HepG2 (cell line): ENCODE measurements around the gene PRRT2. TPM values are rescaled to one million over a fixed set of nuclear protein-coding genes. Genes with fewer than 3 reads are reported as not detected.
A peak's percentile ranks its signal among the peaks of the same experiment; 100 is the strongest.

ENCODE experiments used
- ATM ChIP-seq: fragments of 450-650 bp; IDR thresholded peaks from 2 replicates; pipeline ENCODE4 v1.7.1; 2017; ENCODE audit warnings: mild to moderate bottlenecking, borderline replicate concordance
- DNMT1 ChIP-seq: sonication (generic); formaldehyde crosslinking; IDR thresholded peaks from 2 replicates; pipeline ENCODE4 v1.5.1; 2020; ENCODE audit warnings: mild to moderate bottlenecking, missing genetic modification reagents
- E2F2 ChIP-seq: sonication (generic); formaldehyde crosslinking; IDR thresholded peaks from 2 replicates; pipeline ENCODE4 v1.4.0; 2020; ENCODE audit warnings: missing genetic modification reagents, borderline replicate concordance
- HINFP ChIP-seq: sonication (generic); formaldehyde crosslinking; IDR thresholded peaks from 2 replicates; pipeline ENCODE4 v1.4.0; 2020; ENCODE audit warnings: low read depth, mild to moderate bottlenecking, missing genetic modification reagents
- NCOA5 ChIP-seq: sonication (generic); formaldehyde crosslinking; IDR thresholded peaks from 2 replicates; pipeline ENCODE4 v1.4.0; 2020; ENCODE audit warnings: missing genetic modification reagents
- NFE2L1 ChIP-seq: sonication (generic); formaldehyde crosslinking; IDR thresholded peaks from 2 replicates; pipeline ENCODE4 v1.4.0; 2020; ENCODE audit warnings: missing genetic modification reagents, mild to moderate bottlenecking, borderline replicate concordance
- NFIB ChIP-seq: sonication (generic); formaldehyde crosslinking; IDR thresholded peaks from 2 replicates; pipeline ENCODE4 v1.9.0; 2021; ENCODE audit warnings: missing genetic modification reagents, mild to moderate bottlenecking, borderline replicate concordance
- NR1H2 ChIP-seq: sonication (generic); formaldehyde crosslinking; IDR thresholded peaks from 2 replicates; pipeline ENCODE4 v1.8.1; 2022; ENCODE audit warnings: low read depth, missing genetic modification reagents, borderline replicate concordance
- RBAK ChIP-seq: sonication (generic); formaldehyde crosslinking; IDR thresholded peaks from 2 replicates; pipeline ENCODE4 v1.5.1; 2020; ENCODE audit warnings: mild to moderate bottlenecking, missing genetic modification reagents
- TAF1 ChIP-seq: sonication (generic); formaldehyde crosslinking; IDR thresholded peaks from 2 replicates; pipeline ENCODE4 v1.4.0; 2020; ENCODE audit warnings: missing genetic modification reagents
- ZFP37 ChIP-seq: sonication (generic); formaldehyde crosslinking; IDR thresholded peaks from 2 replicates; pipeline ENCODE4 v1.4.0; 2020; ENCODE audit warnings: missing genetic modification reagents, borderline replicate concordance
- ZKSCAN1 ChIP-seq: fragments of 150-350 bp; IDR thresholded peaks from 2 replicates; pipeline ENCODE4 v1.6.1; 2014; ENCODE audit warnings: low read length
- ZNF17 ChIP-seq: sonication (generic); formaldehyde crosslinking; IDR thresholded peaks from 2 replicates; pipeline ENCODE4 v1.5.0; 2020; ENCODE audit warnings: mild to moderate bottlenecking, missing genetic modification reagents
- ZNF34 ChIP-seq: sonication (generic); formaldehyde crosslinking; IDR thresholded peaks from 2 replicates; pipeline ENCODE4 v1.4.0; 2020; ENCODE audit warnings: mild to moderate bottlenecking, missing genetic modification reagents, borderline replicate concordance
- ZNF557 ChIP-seq: sonication (generic); formaldehyde crosslinking; IDR thresholded peaks from 2 replicates; pipeline ENCODE4 v1.4.0; 2020; ENCODE audit warnings: missing genetic modification reagents
- ZNF589 ChIP-seq: sonication (generic); formaldehyde crosslinking; conservative IDR thresholded peaks from 2 replicates; pipeline ENCODE4 v1.8.0; 2022; ENCODE audit warnings: mild to moderate bottlenecking, moderate library complexity, missing genetic modification reagents
- ZNF605 ChIP-seq: sonication (generic); formaldehyde crosslinking; IDR thresholded peaks from 2 replicates; pipeline ENCODE4 v1.8.0; 2022; ENCODE audit warnings: mild to moderate bottlenecking, missing genetic modification reagents
- ZNF670 ChIP-seq: sonication (generic); formaldehyde crosslinking; IDR thresholded peaks from 2 replicates; pipeline ENCODE4 v1.8.0; 2022; ENCODE audit warnings: mild to moderate bottlenecking, missing genetic modification reagents, borderline replicate concordance
- ZNF703 ChIP-seq: sonication (generic); formaldehyde crosslinking; IDR thresholded peaks from 2 replicates; pipeline ENCODE4 v1.5.1; 2020; ENCODE audit warnings: missing genetic modification reagents, mild to moderate bottlenecking, moderate library complexity, borderline replicate concordance
- polyA plus RNA-seq, 8 experiments: library from polyadenylated mRNA; depleted of rRNA in 3 of 8; stranded (reverse) in 7 of 8; unstranded in 1 of 8; fragments of >200 nt; fragmentation: Illumina TruSeq in 4 of 8; extraction: Trizol in 4 of 8; gene quantifications; 2 replicates each; pipeline versions ENCODE4 v1.2.1 to v1.2.3, GENCODE V29; 2011 to 2016; ENCODE audit warnings: low read depth in 4 of 8, missing spikeins in 1 of 8, mixed read lengths in 1 of 8; ENCODE audit not compliant: insufficient read depth in 1 of 8
- total RNA-seq, 5 experiments: library from RNA; depleted of rRNA; stranded (reverse); fragments of >200 nt; fragmentation: Illumina TruSeq; extraction: Trizol; gene quantifications; 2 replicates each; pipeline ENCODE4 v1.2.3, GENCODE V29; 2016; ENCODE audit warnings: low read depth in 1 of 5
- TF ChIP-seq, protein P1 (sequence below): sonication (generic); formaldehyde crosslinking; IDR thresholded peaks from 2 replicates; pipeline ENCODE4 v1.4.0; 2020; ENCODE audit warnings: mild to moderate bottlenecking, missing genetic modification reagents

The PRRT2 gene
- total and polyA plus RNA-seq, 2 of the 13 experiments (the other 11 are each of a cell fraction or from before 2014, with no cell fraction given), result 0.51 to 1.1 TPM

GRCh38 chr16:29790183-29790948 lies 21.6 kb upstream of the PRRT2 start, which contains the start of gene KIF22 (continued):
- no peak for TF ChIP-seq NCOA5 (CRISPR knock-in tag)
- TF ChIP-seq ZFP37 (CRISPR knock-in tag), result peak; percentile 85; the same call in 1 of the 2 replicates
- no peak for TF ChIP-seq ZNF34 (CRISPR knock-in tag)
- 0 out of 2 replicates have a peak, but pooled peaks have one; percentile 10 for TF ChIP-seq ZNF605 (CRISPR knock-in tag)
- no peak for TF ChIP-seq ZKSCAN1
- TF ChIP-seq, protein P1, sequence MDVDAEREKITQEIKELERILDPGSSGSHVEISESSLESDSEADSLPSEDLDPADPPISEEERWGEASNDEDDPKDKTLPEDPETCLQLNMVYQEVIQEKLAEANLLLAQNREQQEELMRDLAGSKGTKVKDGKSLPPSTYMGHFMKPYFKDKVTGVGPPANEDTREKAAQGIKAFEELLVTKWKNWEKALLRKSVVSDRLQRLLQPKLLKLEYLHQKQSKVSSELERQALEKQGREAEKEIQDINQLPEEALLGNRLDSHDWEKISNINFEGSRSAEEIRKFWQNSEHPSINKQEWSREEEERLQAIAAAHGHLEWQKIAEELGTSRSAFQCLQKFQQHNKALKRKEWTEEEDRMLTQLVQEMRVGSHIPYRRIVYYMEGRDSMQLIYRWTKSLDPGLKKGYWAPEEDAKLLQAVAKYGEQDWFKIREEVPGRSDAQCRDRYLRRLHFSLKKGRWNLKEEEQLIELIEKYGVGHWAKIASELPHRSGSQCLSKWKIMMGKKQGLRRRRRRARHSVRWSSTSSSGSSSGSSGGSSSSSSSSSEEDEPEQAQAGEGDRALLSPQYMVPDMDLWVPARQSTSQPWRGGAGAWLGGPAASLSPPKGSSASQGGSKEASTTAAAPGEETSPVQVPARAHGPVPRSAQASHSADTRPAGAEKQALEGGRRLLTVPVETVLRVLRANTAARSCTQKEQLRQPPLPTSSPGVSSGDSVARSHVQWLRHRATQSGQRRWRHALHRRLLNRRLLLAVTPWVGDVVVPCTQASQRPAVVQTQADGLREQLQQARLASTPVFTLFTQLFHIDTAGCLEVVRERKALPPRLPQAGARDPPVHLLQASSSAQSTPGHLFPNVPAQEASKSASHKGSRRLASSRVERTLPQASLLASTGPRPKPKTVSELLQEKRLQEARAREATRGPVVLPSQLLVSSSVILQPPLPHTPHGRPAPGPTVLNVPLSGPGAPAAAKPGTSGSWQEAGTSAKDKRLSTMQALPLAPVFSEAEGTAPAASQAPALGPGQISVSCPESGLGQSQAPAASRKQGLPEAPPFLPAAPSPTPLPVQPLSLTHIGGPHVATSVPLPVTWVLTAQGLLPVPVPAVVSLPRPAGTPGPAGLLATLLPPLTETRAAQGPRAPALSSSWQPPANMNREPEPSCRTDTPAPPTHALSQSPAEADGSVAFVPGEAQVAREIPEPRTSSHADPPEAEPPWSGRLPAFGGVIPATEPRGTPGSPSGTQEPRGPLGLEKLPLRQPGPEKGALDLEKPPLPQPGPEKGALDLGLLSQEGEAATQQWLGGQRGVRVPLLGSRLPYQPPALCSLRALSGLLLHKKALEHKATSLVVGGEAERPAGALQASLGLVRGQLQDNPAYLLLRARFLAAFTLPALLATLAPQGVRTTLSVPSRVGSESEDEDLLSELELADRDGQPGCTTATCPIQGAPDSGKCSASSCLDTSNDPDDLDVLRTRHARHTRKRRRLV (CRISPR knock-in tag), result peak; percentile 89
- peak; percentile 84 for TF ChIP-seq NFE2L1 (CRISPR knock-in tag)
- TF ChIP-seq ATM, result no peak
- TF ChIP-seq ZNF557, result peak; percentile 85
- peak; percentile 82; the same call in 1 of the 2 replicates for TF ChIP-seq ZNF703 (CRISPR knock-in tag)
- TF ChIP-seq ZNF17 (CRISPR knock-in tag), result no peak
- peak; percentile 77 for TF ChIP-seq DNMT1
- TF ChIP-seq HINFP (CRISPR knock-in tag), result peak; percentile 84
- peak; percentile 60; the same call in 1 of the 2 replicates for TF ChIP-seq E2F2
- TF ChIP-seq RBAK (CRISPR knock-in tag), result peak; percentile 5; the same call in 1 of the 2 replicates
- peak; percentile 90 for TF ChIP-seq TAF1 (CRISPR knock-in tag)
- peak; percentile 72; the same call in 1 of the 2 replicates for TF ChIP-seq ZNF589 (CRISPR knock-in tag)
- TF ChIP-seq NR1H2 (CRISPR knock-in tag), result no peak; the same call in 1 of the 2 replicates
- TF ChIP-seq ZNF670 (CRISPR knock-in tag), result peak; percentile 96
- no peak for TF ChIP-seq NFIB (CRISPR knock-in tag)
